NK-92 (cell line): ENCODE results near the gene CENPC.
"Not testable (repeated sequence)": the region's sequence is repeated elsewhere in the genome, so short reads cannot be mapped to it uniquely, and the experiment has no call there.

Experiments used
- DNase-seq: peaks from one replicate; lab custom pipeline; 2025; ENCODE audit not compliant: unreplicated experiment; lab: John Stamatoyannopoulos, UW

CENPC gene

DNA sequence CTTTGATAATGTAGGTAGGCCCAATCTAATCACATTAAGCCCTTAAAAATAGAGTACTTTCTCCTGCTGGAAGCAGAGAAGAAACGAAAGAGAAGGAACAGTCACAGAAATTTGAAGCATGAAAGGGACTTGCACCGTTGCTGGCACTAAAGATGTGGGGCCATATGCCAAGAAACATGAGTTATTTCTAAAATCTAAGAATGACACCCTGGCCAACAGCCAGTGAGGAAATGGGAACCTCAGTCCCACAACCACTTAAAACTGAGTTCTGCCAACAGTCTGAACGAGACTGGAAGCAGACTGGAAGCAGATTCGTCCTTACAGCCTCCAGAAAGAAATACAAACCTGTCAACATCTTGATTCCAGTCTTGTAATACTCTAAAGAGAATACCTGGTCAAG, 70.1 kb downstream of the CENPC start:
- DNase-seq = no peak

DNA sequence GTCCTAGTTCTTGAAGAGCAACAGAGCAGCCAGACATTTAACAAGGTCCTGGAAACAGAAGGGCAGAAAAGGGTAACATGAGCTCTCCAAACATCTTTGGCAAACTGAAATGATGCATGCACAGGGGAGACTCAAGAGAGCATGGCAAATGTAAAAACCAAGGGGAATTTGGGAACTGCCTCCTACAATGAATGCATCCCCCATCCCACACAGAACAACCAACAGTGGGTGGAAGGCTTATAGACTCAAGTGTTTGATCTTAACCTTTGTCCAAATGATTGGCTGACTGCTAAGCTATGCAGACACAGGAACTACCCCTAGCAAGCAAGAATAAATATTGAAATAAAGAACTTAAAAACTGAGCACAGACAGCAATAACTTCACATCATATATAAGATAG, 74.4 kb downstream of the CENPC start:
- no peak for DNase-seq

DNA sequence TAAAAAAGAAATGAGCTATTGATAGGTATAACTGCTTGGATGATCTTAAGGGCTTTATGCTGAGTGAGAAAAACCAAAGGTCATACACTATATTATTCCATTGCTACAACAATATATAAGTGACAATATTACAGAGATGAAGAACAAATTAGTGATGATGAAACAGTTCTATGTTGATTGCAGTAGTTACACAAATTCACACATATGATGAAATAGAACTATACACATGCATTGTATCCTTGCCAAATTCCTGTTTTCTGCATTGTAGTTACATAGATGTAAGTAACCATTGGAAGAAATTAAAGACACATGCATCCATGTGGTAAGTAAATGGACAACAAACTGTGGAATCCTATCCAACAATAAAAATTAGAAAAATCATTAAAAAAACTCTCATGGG, 76.5 kb downstream of the CENPC start:
- DNase-seq = no peak

DNA sequence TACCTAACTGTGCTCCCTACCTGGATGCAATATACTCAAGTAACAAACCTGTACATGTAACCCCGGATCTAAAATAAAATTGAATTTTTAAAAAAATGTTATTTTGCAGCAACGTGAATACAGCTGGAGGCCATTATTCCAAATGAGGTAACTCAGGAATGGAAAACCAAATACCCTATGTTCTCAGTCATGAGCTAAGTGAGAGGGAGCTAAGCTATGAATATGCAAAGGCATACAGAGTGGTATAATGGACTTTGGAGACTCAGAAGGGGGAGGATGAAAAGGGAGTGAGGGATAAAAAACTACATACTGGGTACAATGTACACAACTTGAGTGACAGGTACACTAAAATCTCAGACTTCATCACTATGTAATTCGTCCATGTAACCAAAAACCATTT, 78.6 kb downstream of the CENPC start:
- DNase-seq = no peak

DNA sequence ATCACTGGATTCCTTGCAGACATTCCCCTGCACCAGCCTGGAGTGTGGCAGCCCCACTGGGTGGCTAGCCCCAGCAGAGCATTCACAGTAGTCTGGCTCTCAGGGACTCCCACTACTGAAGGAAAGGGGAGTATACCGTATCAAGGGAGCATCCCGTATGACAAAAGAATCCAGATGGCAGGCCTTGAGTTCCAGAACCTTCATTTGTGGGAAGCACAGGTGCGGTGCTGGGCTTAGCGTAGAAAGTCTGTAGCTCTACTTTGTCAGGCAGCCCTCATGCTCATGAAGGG, 79.6 kb downstream of the CENPC start:
- DNase-seq = no peak

DNA sequence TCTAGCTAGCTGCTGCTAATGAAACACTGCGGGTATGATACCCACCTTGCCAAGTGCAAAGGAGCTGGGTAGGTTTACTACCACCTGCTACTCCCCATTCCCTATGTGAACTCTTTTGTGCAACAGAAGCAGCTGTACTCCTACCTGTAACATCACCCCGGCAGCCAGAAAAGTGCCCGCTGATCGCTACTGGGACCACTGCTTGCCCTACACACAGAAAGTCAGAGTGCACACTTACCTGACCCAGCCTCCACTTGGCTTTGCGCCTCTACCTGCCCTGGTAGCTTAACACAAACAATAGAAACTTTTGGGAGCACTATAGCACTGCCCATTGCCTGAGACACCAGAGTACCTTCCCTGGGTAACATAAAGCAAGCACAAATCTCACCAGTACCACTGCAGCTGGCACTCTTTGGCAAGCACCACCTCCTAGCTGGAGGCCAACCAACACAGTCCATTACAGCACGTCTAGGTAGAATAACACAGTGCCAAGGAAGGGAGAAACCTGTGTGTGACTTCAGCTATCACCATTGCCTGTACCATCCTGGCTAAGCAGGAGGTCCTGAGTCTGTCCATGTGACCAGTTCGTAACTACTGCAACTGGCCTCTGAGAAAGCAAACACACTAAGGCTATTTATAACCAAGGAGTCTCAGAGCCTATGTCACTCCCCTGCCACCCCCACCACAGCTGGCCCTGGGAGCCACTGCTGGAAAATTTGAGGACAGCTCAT, 80.1 kb downstream of the CENPC start:
- no peak for DNase-seq

DNA sequence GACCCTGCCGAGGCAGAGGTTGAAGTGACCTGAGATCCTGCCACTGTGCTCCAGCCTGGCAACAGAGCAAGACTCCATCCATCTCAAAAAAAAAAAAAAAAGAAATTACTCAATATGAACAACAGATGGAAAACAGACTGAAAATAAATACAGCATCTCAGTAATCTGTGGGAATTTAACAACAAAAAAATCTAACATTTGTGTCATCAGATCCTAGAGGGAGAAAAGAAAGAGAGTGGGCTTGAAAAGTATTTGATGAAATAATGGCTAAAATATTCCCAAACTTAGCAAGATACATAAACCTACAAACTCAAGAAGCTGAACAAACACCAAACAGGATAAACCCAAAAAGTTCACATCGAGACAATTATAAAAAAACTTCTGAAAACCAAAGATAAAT, 84.7 kb downstream of the CENPC start:
- DNase-seq = no peak

DNA sequence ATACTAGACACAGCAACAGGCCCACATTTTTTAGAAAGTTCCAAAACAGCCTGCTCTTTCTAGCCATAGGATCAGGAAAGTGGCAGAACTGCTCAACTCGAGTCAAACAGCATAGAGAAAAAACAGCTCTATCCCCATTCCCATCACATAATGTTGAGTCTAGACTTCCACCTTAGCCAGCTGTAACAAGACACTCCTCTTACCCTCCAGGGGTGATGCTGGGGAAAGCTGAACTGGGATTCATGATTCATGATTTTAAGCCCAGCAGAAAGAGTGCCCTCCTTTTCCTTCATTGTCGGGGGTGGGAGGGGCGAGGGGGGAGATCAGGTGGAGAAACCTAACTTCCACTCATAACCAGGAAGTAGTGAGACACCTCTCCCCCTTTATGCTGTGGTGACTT, 86.1 kb downstream of the CENPC start:
- no peak for DNase-seq

DNA sequence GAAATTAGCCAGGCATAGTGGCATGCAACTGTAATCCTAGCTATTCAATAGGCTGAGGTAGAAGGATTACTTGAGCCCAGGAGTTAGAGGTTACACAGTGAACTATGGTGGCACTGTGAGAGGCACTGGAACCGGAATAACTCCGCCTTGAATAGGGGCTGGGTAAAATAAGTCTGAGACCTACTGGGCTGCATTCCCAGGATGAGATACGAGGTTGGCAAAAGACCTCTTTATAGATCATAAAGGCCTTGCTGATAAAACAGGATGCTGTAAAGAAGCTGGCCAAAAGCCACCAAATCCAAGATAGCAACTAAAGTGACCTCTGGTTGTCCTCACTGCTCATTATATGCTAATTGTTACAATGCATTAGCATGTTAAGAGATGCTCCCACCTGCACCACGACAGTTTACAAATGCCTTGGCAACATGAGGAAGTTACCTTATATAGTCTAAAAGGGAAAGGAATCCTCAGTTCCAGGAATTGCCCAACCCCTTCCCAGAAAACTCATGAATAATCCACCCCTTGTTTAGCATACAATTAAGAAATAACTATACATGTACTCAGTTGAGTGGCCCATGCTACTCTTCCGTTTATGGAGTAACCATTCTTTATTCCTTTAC, 88.6 kb downstream of the CENPC start:
- no peak for DNase-seq

DNA sequence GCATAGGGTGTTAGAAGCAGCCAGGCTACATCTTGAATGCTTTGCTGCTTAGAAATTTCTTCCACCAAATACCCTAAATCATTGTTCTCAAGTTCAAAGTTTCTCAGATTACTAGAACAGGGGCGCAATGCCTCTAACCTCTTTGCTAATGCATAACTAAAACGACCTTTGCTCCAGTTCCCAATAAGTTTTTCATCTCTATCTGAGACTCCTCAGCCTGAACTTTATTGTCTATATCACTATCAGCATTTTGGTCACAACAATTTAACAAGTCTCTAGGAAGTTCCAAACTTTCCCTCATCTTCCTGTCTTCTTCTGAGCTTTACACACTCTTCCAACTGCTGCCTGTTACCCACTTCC, 92.5 kb downstream of the CENPC start:
- not testable (repeated sequence) for DNase-seq

DNA sequence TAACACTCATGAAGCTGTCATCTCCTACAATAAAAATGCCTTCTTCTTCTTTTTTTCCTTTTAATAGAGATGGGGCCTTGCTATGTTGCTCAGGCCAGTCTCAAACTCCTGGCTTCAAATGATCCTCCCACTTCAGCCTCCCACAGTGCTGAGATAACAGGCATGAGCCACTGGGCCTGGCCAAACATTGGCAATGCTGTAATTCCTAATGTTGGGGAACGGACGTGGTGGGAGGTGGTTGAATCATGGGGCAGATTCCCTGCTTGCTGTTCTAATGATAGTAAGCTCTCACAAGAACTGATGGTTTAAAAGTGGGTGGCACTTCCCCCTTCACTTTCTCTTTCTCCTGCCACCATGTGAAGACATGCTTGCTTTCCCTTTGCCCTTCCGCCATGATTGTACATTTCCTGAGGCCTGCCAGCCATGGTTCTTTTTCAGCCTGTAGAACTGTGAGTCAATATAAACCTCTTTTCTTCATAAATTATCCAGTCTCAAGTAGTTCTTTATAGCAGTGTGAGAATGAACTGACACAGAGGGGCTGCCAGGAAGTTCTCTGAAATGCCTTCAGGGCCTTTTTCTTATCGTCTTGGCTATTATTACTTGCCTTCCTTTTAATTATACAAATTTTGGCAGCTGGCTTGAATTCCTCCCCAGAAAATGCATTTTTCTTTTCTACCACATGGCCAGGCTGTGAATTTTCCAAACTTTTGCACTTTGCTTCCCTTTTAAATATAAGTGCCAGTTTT, 93.0 kb downstream of the CENPC start:
- no peak for DNase-seq

DNA sequence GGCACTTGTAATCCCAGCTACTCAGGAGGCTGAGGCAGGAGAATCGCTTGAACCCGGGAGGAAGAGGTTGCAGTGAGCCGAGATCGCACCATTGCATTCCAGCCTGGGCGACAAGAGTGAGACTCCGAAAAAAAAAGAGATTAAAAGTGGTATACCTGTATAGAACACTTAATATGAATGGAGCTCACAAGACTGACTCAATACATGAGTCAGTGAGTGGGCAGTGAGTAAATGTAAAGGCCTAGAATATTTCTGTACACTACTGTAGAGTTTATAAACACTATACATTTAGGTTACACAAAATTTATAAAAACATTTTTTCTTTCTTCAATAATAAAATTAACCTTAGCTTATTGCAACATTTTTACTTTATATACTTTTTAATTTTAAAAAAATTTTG, 93.8 kb downstream of the CENPC start:
- DNase-seq = no peak

DNA sequence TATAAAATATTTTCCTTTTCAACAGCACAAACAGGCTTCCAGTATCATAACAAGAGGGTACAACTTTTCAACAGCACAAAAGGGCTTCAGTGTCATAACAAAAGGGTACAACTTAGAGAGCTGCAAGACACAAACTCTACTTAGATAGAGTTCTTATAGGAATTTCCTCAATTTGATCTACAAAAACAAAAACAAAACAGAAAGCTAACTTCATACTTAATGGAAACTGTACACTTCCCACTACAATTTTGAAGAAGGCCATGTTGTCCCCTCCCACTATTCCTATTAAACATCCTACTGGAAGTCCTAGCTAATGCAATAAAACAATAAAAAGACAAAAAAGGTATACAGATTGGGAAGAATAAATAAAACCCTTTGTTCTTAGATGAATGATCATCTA, 96.7 kb downstream of the CENPC start:
- DNase-seq = no peak

DNA sequence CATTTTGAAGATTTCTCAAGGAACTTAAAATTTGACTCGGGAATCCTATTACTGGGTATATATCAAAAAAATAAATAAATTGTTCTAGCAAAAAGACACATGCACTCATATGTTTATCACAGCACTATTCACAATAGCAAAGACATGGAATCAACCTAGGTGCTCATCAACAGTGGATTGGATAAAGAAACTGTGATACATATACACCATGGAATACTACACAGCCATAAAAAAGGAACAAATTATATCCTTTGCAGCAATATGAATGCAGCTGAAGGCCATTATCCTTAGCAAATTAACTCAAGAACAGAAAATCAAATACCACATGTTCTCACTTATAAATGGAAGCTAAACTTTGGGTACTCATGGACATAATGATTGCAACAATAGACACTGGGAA, 97.4 kb downstream of the CENPC start:
- DNase-seq = no peak

DNA sequence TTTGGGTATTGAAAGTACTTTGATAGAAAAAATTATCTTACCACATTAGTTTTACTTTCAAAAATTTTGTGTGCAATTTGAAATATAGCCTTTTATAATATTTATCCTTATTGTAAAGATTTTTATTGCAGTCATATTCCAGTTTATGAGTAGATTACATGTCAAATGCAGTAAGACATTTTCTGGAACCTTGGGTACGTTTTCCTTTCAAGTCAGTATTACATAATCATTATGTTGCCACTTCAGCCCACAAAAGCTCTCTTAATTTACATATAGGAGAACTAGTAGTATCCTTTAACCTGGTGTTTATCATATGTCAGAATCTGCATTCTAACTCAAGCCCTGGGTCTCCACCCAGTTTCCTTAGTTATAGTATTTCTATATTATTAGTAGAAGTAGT, 98.5 kb downstream of the CENPC start:
- DNase-seq = no peak

DNA sequence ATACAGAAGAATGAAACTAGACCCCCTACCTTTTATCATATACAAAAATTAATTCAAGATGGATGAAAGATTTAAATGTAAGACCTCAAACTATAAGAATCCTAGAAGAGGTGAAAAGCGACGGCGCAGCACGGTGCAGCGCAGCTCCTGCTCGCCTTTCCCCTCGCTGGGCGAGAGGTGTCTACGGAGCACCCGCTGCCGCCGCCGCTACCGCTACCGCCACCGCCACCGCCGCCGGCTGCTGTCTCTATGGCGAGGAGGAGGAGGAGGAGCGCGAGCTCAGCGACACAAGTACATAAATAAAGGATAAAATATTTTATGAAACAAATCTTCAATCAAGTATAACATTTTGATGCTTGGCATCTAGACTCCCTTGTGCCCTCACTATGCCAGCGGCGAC, 99.4 kb downstream of the CENPC start:
- DNase-seq = not testable (repeated sequence)

DNA sequence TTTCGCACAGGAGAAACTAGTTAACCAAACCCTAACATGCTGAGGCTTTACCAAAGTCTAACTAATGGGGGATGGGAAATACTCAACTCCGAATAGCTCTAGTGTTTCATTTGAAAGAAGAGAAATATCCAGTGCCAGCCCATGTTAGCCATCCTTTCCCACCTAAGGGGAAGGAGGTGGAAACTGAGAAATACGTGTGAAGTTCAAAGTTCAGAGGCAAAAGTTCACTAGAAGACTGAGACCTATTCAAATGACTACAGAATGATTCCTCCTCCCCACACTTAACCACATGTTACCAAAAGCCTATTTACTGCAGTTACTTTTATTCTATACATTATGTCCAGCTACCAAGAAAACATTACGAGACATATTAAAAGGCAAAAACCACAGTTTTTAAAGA, 106.3 kb downstream of the CENPC start:
- DNase-seq = no peak

DNA sequence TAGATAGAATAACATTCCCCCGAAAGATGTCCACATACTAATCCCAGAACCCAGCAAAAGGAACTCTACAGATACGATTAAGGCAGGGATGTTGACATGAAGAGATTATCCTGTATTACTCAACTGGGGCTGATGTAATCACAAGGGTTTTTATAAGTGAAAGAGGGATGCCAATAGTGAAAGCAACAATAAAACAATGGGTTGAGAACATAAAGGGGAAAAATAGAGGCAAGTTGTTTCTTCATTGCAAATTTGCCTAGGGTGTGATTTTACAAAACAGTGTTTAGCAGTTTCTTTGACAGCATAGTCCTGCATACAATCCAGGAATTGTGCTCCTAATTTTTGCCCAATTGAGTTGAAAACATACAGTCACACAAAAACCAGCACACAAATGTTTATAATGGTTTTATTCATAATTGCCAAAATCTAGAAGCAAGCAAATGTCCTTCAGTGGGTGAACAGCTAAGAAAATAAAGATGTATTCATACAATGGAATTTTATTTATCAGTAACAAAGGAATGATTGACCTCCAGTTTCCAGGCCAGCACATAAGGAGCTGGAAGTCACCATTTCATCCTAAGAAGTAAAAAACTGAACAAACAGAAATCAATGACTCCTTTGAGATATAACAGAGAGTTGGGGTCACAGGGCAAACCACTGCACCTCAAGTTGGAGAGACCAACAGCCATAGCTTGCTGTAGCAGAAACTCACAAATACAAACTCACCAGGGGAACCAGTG, 107.2 kb downstream of the CENPC start:
- no peak for DNase-seq

DNA sequence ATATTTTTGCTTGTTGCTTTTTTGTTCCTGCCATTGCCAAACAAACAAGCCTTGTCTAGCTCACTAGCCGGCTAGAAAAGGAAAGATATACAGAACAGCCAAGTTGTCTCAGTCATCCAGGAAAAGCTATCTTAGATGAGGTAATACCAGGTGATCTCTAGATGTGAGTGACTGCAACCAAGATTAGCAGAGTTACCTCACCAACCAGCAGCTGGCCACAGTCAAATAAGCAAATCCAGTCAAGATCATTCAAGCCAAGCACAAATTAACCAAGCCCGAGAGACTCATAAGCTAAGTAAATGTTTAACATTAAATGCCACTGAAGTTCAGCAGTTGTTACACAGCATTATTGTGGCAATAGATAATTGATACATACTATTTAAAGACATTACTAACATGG, 108.6 kb downstream of the CENPC start:
- no peak for DNase-seq

DNA sequence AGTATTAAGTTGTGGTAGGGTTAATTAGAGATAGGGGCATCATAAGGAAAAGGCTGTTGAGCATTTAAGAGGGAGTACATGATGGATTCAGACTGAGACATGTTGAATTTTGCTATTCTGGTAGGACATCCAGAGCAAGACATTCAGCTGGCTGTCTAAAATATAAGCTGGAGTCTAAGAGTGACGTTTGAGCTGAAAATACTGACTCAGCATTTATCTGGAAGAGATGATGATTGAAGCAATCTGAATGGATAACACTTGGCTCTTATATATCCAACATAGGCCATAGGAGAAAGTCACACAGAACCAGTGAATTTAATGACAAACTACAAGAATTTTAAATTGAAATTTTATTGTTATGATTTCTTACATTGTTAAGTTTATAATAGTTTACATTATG, 114.3 kb downstream of the CENPC start:
- DNase-seq = no peak

DNA sequence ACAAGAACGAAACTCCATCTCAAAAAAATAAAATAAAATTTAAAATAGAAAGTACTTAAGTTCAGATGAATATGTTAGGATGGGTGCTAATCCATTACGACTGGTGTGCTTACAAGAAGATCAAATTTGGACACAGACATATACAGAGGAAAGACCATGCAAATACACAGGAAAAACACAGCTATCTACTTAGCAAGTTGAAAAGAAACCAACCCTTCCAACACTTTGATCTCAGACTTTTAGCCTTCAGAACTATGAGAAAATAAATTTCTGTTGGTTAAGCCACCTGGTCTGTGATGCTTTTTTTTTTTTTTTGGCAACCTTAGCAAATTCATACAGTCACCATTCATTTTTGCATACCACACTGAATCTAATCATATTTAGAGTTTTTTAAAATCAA, 116.5 kb downstream of the CENPC start:
- no peak for DNase-seq
